Smooth muscle cell (in vitro differentiated cells): ENCODE measurements around the gene NF1. TPM values are rescaled to one million over a fixed set of nuclear protein-coding genes. Genes with fewer than 3 reads are reported as not detected.

Experiments used
- DNase-seq: peaks from one replicate; lab custom pipeline; 2025; ENCODE audit not compliant: unreplicated experiment; lab: John Stamatoyannopoulos, UW
- H2AFZ ChIP-seq: fragments of 200-600 bp; sonication (generic); 2 replicates; pipeline ENCODE4 v1.6.0; 2016; ENCODE audit warnings: antibody characterized with exemption, low read depth, mild to moderate bottlenecking
- H3F3A ChIP-seq: fragments of 200-600 bp; sonication (generic); 2 replicates; pipeline ENCODE4 v1.6.0; 2017; ENCODE audit warnings: antibody characterized with exemption, low read depth
- H3K27ac ChIP-seq: fragments of 200-600 bp; sonication (generic); 2 replicates; pipeline ENCODE4 v1.5.1; 2016; ENCODE audit warnings: low read depth, mild to moderate bottlenecking
- H3K27me3 ChIP-seq: fragments of 200-600 bp; sonication (generic); 2 replicates; pipeline ENCODE4 v1.6.1; 2016; ENCODE audit warnings: low read depth, mild to moderate bottlenecking
- H3K36me3 ChIP-seq: fragments of 200-600 bp; sonication (generic); 2 replicates; pipeline ENCODE4 v1.5.1; 2016; ENCODE audit warnings: low read depth
- H3K4me1 ChIP-seq: fragments of 200-600 bp; sonication (generic); 2 replicates; pipeline ENCODE4 v1.5.1; 2016; ENCODE audit warnings: low read depth
- H3K4me2 ChIP-seq: fragments of 200-600 bp; sonication (generic); 2 replicates; pipeline ENCODE4 v1.6.0; 2016; ENCODE audit warnings: mild to moderate bottlenecking
- H3K4me3 ChIP-seq: fragments of 200-600 bp; sonication (generic); 2 replicates; pipeline ENCODE4 v1.5.1; 2016; ENCODE audit warnings: mild to moderate bottlenecking
- H3K79me2 ChIP-seq: fragments of 200-600 bp; sonication (generic); 2 replicates; pipeline ENCODE4 v1.6.0; 2016; ENCODE audit warnings: low read depth, mild to moderate bottlenecking
- H3K9ac ChIP-seq: fragments of 200-600 bp; sonication (generic); 2 replicates; pipeline ENCODE4 v1.6.0; 2016; ENCODE audit warnings: low read depth
- H3K9me3 ChIP-seq: fragments of 200-600 bp; sonication (generic); replicated peaks from 2 replicates; pipeline ENCODE4 v1.5.1; 2016; ENCODE audit warnings: low read depth
- H4K20me1 ChIP-seq: fragments of 200-600 bp; sonication (generic); 2 replicates; pipeline ENCODE4 v1.6.0; 2016; ENCODE audit warnings: low read depth
- CTCF ChIP-seq: fragments of 200-600 bp; sonication (generic); IDR thresholded peaks from 2 replicates; pipeline ENCODE4 v1.5.1; 2017; ENCODE audit warnings: borderline replicate concordance, mild to moderate bottlenecking, antibody characterized with exemption; ENCODE audit not compliant: insufficient read depth, poor library complexity, severe bottlenecking
- WGBS: methylation state at CpG from one replicate; pipeline ENCODE4 v1.1.7; 2016; ENCODE audit warnings: low lambda C conversion rate; 5-methylcytosine and 5-hydroxymethylcytosine counted together
- polyA plus RNA-seq: library from polyadenylated mRNA; unstranded; fragments of >200 nt; fragmentation: Nextera tagmentation; extraction: Ambion mirVana; gene quantifications from 2 replicates; pipeline ENCODE4 v1.2.1, GENCODE V29; 2016
- total RNA-seq: library from RNA; depleted of rRNA; stranded (reverse); fragments of >200 nt; gene quantifications from 2 replicates; pipeline ENCODE4 v1.2.3, GENCODE V29; 2014

The NF1 gene
- total and polyA plus RNA-seq, 2 experiments from 2014 or later: 7.6 to 74.3 TPM

GRCh38 chr17:31248986-31249834 lies 154.4 kb downstream of the NF1 start:
- WGBS: 95% methylated on average over 5 of the region's 5 CpGs
- TF ChIP-seq CTCF: no peak
- Histone ChIP-seq H3K36me3 (peaks cover 8% of the 10 kb centered on the region), H3K9me3 (no peaks in the 10 kb centered on the region), H2AFZ (no peak overlapping the region), H3K79me2 (no peaks in the 10 kb centered on the region), H3K27ac (peak overlapping the region; percentile 56), H3K4me3 (no peak overlapping the region), H3K27me3 (no peaks in the 10 kb centered on the region), H4K20me1 (peaks cover 10% of the 10 kb centered on the region), H3K9ac (no peak overlapping the region), H3K4me1 (no peaks in the 10 kb centered on the region), H3F3A (no peaks in the 10 kb centered on the region), H3K4me2 (no peak overlapping the region)
- no peak for DNase-seq

GRCh38 chr17:31249835-31250141 lies 155.0 kb downstream of the NF1 start:
- 91% methylated on average over 4 of the region's 4 CpGs for WGBS
- peak overlapping the region; percentile 17 for H3K27ac ChIP-seq
- H3K9ac ChIP-seq: no peak overlapping the region
- no peak overlapping the region for H2AFZ ChIP-seq
- H3K79me2 ChIP-seq: no peaks in the 10 kb centered on the region
- no peak for DNase-seq
- H4K20me1 ChIP-seq: peaks cover 10% of the 10 kb centered on the region
- TF ChIP-seq CTCF: no peak
- no peaks in the 10 kb centered on the region for H3F3A ChIP-seq
- H3K9me3 ChIP-seq: no peaks in the 10 kb centered on the region
- H3K27me3 ChIP-seq: no peaks in the 10 kb centered on the region
- no peaks in the 10 kb centered on the region for H3K4me1 ChIP-seq
- peaks cover 5% of the 10 kb centered on the region for H3K36me3 ChIP-seq
- H3K4me2 ChIP-seq: no peak overlapping the region
- H3K4me3 ChIP-seq: no peak overlapping the region

GRCh38 chr17:31250229-31250628 lies 155.5 kb downstream of the NF1 start:
- no peaks in the 10 kb centered on the region for H3K9me3 ChIP-seq
- no peak overlapping the region for H3K4me2 ChIP-seq
- DNase-seq: no peak
- 83% methylated on average over 1 of the region's 1 CpG for WGBS
- no peak overlapping the region for H2AFZ ChIP-seq
- H3K27me3 ChIP-seq: no peaks in the 10 kb centered on the region
- H3K36me3 ChIP-seq: peaks cover 3% of the 10 kb centered on the region
- no peaks in the 10 kb centered on the region for H3K4me1 ChIP-seq
- H3F3A ChIP-seq: no peaks in the 10 kb centered on the region
- no peaks in the 10 kb centered on the region for H3K79me2 ChIP-seq
- H4K20me1 ChIP-seq: peaks cover 10% of the 10 kb centered on the region
- no peak overlapping the region for H3K4me3 ChIP-seq
- no peak overlapping the region for H3K27ac ChIP-seq
- TF ChIP-seq CTCF: no peak
- H3K9ac ChIP-seq: no peak overlapping the region
